NCI-H1417 (cell line): ENCODE measurements around the gene BIRC5.
A peak's percentile ranks its signal among the peaks of the same experiment; 100 is the strongest.

Experiments
- DNase-seq, 3 experiments: peaks; one replicate each; lab custom pipeline; 2025; lab: John Stamatoyannopoulos, UW

BIRC5 gene

GRCh38 chr17:78256707-78257591, 42.9 kb downstream of the BIRC5 start:
- no peak for DNase-seq

- DNase-seq: peak in 2 of 3 experiments; percentile 26 to 52
Observed at GRCh38 chr17:78257810-78258322, 43.8 kb downstream of the BIRC5 start.

- peak in 2 of 3 experiments; percentile 59 to 74 for DNase-seq
Observed at GRCh38 chr17:78258323-78259191, 44.5 kb downstream of the BIRC5 start.

GRCh38 chr17:78259192-78259554, 45.1 kb downstream of the BIRC5 start:
- DNase-seq: no peak

- no peak for DNase-seq
Observed at GRCh38 chr17:78263063-78263735, 49.1 kb downstream of the BIRC5 start.

GRCh38 chr17:78263736-78264340, 49.8 kb downstream of the BIRC5 start:
- DNase-seq: no peak

GRCh38 chr17:78264590-78264989, 50.5 kb downstream of the BIRC5 start:
- DNase-seq: no peak

- no peak for DNase-seq
Observed at GRCh38 chr17:78265121-78265520, 51.1 kb downstream of the BIRC5 start.

GRCh38 chr17:78266231-78266631, 52.2 kb downstream of the BIRC5 start:
- no peak for DNase-seq

GRCh38 chr17:78266771-78267170, 52.7 kb downstream of the BIRC5 start:
- no peak for DNase-seq

GRCh38 chr17:78267253-78268073, 53.4 kb downstream of the BIRC5 start:
- no peak for DNase-seq

- DNase-seq: no peak
Observed at GRCh38 chr17:78268191-78268874, 54.3 kb downstream of the BIRC5 start.

- peak in 2 of 3 experiments; percentile 73 to 83 for DNase-seq
Observed at GRCh38 chr17:78268951-78269905, 55.2 kb downstream of the BIRC5 start.

GRCh38 chr17:78269955-78270381, 55.9 kb downstream of the BIRC5 start:
- peak in 2 of 3 experiments; percentile 52 to 77 for DNase-seq

- no peak for DNase-seq
Observed at GRCh38 chr17:78271419-78272170, 57.5 kb downstream of the BIRC5 start.

- peak in 1 of 3 experiments; percentile 42 for DNase-seq
Observed at GRCh38 chr17:78272181-78272913, 58.3 kb downstream of the BIRC5 start.

- DNase-seq: no peak
Observed at GRCh38 chr17:78272914-78273258, 58.8 kb downstream of the BIRC5 start.

- no peak for DNase-seq
Observed at GRCh38 chr17:78273813-78274212, 59.8 kb downstream of the BIRC5 start.
